ENCODE measurements around the gene PRCD.

Gene PRCD

DNA sequence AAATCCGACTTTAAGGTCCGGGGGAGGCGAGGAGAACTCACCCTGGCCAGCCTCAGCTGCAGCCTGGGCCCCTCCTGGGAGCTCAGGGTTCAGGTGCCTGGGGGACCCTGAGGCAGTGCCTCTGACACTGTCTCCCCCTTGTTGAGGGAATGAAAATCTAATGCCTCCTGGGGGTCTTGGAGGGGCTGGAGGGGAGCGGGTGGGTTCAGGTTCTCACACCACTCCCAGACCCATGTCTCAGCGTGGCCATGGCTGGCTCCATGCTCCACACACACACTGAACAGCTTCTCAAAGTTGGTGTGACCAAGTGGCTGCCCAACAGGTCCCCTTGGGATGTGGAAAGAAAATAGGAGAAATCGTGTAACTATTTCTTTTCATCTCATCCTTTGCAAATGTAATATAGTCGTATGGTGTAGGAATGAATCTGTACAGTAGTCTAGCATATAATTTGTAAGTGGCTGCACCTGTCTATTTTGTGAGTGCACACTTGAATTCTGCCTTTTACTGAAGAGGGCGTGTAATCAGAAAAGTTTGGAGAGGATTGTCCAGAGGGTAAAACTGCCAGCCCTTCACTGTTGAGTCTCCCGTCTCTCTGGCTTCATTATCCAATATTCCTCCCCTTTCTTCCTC is 788 bp upstream of the PRCD start:
- TF ChIP-seq, protein P1, sequence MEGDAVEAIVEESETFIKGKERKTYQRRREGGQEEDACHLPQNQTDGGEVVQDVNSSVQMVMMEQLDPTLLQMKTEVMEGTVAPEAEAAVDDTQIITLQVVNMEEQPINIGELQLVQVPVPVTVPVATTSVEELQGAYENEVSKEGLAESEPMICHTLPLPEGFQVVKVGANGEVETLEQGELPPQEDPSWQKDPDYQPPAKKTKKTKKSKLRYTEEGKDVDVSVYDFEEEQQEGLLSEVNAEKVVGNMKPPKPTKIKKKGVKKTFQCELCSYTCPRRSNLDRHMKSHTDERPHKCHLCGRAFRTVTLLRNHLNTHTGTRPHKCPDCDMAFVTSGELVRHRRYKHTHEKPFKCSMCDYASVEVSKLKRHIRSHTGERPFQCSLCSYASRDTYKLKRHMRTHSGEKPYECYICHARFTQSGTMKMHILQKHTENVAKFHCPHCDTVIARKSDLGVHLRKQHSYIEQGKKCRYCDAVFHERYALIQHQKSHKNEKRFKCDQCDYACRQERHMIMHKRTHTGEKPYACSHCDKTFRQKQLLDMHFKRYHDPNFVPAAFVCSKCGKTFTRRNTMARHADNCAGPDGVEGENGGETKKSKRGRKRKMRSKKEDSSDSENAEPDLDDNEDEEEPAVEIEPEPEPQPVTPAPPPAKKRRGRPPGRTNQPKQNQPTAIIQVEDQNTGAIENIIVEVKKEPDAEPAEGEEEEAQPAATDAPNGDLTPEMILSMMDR (IDR thresholded peaks at IDR 0.05; ENCODE audit: borderline replicate concordance, insufficient read depth, low read depth, low read length) = no peak

DNA sequence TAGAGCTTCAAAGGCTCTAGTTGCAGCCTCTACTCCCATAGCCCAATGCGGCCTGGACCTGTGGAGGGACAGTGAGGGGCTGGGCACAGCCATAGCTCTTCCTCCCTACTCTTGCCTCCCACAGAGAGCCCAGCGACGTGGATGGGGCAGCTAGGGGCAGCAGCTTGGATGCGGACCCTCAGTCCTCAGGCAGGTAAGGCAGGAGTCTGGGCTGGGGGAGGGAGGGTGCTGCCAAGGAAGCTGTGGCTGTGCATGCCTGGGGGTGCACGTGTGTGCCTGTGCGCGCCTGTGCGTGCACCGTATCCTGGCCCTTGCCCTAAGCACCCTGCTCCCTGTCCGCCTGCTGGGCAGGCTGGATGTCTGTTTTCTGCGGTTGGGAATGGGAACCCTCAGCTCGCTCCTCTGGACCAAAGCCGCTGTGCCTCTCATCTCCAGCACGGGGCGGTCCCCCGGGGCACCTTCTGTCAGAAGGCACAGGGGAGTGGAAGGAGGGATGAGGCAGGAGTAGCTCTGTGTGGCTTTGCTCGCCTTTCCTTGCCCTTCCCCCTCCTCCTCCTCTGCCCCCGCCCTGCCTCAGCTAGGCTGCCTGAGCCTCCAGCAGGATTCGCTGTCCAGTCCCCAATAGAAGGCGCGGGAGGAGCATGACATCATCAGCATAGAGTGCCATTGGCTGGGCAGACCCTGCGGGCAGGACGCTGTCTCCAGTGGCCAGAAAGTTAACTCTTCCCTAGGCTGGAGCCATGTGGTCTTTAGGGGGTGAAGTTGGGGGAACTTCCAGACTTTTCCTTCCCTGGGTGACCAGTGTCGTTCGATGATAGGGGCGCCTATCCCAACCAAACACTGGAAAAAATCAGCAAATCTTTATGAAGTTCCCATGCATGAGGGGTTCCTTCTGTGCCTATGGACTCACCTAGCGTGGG is 797 bp downstream of the PRCD start:
- no peak overlapping the region for H3K4me3 ChIP-seq (ENCODE audit: low read depth, low read length)
- TF ChIP-seq, protein P1 (IDR thresholded peaks at IDR 0.05; ENCODE audit: borderline replicate concordance, insufficient read depth, low read depth, low read length) = no peak

More for the DNA sequence above, 788 bp upstream of the PRCD start:
- no peak overlapping the region for H3K4me3 ChIP-seq (ENCODE audit: low read depth, low read length)

DNA sequence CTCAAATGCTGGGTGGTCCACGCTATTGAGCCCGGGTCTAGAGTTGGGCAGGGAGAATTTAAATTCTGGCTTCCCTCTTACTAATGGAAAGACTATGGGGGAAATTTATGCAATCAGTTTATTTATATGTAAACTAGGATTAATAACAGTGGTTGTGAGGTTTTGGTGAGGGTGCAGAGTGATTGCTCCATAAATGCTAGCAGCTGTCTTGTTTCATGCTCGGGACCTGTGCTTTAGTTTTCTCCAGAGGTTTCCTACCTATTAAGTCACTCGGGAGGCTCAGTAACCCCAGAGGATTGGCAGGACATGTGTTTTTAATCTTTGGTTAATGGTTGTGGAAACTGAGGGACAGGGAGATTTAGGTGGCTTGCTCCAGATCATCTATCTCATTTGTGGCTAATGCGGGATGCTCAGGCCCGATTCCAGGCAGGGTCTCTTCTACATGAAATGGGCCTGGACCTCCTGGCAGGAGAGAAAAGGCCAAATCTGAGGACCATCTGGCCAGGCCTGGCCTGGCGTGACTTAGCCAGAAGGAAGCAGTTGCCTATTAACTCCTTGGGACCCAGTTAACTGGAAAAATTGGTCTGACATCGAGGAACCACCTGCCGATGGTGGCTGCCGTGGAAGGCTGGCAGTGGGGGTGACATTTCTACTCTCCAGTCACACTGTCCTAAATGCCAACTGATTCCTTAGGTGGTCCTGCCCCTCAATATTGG is 2.1 kb downstream of the PRCD start:
- no peak overlapping the region for H3K4me3 ChIP-seq (ENCODE audit: low read depth, low read length)
- TF ChIP-seq, protein P1 (IDR thresholded peaks at IDR 0.05; ENCODE audit: borderline replicate concordance, insufficient read depth, low read depth, low read length) = no peak

DNA sequence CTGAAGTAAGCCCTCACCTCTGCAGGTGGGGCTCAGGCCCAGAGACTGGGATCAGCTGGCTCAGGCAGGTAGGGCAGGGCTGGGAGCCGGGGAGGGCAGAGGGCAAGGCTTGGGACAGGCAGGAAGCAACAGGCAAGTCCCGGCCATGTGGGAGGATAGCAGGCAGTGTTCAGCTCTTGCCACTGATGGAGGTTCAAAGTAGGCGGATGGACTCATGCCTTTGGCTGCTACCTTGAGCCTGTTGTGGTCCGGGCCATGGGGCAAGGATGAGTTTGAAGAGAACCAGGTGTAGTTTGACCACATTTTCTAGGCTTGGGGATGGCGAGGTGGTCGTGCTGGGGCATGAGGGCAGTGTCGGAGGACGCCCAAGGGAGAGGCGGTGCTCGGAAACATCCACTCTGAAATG is 2.7 kb downstream of the PRCD start:
- TF ChIP-seq, protein P1 (IDR thresholded peaks at IDR 0.05; ENCODE audit: borderline replicate concordance, insufficient read depth, low read depth, low read length) = no peak
- H3K4me3 ChIP-seq (ENCODE audit: low read depth, low read length) = no peak overlapping the region

DNA sequence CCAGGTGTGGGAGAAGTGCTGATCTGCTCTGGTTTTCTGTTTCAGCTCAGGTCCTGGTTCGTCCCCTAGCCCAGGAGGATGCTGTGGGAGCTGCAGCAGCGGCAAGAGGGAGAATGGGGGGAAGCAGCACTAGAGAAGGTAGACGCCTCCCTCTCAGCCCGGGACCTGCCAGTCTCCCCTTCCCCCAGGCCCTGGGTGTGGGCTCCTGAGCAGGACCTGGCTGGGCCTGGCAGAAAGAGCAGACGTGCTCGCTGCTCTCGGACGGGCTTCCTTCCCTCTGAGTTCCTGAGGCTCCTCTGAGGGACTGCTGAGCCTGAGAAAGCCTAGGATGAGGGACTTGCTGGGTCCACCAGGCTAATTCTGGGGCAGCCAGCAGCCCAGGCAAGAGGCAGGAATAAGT is 3.1 kb downstream of the PRCD start:
- H3K4me3 ChIP-seq (ENCODE audit: low read depth, low read length) = no peak overlapping the region
- TF ChIP-seq, protein P1 (IDR thresholded peaks at IDR 0.05; ENCODE audit: borderline replicate concordance, insufficient read depth, low read depth, low read length) = no peak

DNA sequence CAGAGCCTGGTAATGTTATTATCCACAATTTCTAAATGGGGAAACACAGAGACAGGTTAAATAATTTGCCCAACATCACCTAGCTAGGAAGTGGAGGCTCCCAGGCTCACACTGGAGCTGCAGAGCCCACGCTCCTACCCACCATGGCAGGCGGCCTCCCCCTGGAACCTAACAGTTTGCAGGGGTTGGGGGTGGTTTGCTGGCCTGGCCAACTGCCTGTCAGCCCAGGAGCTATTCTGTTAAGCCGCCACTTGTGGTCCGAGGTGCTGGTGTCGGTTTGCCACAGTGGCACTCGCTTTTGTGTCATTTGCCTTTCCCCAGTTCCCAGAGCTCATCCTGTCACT is 3.6 kb downstream of the PRCD start:
- no peak overlapping the region for H3K4me3 ChIP-seq (ENCODE audit: low read depth, low read length)
- TF ChIP-seq, protein P1 (IDR thresholded peaks at IDR 0.05; ENCODE audit: borderline replicate concordance, insufficient read depth, low read depth, low read length) = no peak

Data from GM12875 (cell line).